Measurements from ENCODE around the gene SQOR. TPM values are rescaled to one million over a fixed set of nuclear protein-coding genes. Genes with fewer than 3 reads are reported as not detected.

The SQOR gene
- polyA plus RNA-seq, 3 donors, result 78.9 to 292 (median 232) TPM

GRCh38 chr15:45669422-45669821 is 34.6 kb downstream of the SQOR start:
- H3K9me3 ChIP-seq (replicated peaks in 1 of 2; ENCODE audit: control insufficient read depth in 1 of 2, insufficient read depth in 1 of 2, low read length in 2 of 2), result no peaks in the 10 kb centered on the region
- intact Hi-C loops (cut with micrococcal nuclease), result no loop called here
- H3K9me3 Mint-ChIP-seq, result peaks cover 0 to 2% (median 0%) of the 10 kb centered on the region in 7 donors
- no peak overlapping the region for H3K27ac ChIP-seq (ENCODE audit: low read depth in 1 of 2, low read length in 2 of 2)
- peaks cover 17% of the 10 kb centered on the region for H3K79me2 ChIP-seq (ENCODE audit: insufficient read depth, low read length)
- peaks cover 59 to 93% of the 10 kb centered on the region in 2 donors for H3K36me3 ChIP-seq (replicated peaks in 1 of 2; ENCODE audit: control insufficient read depth in 1 of 2, insufficient read depth in 2 of 2, low read length in 2 of 2)
- H3K27ac Mint-ChIP-seq, result peak overlapping the region in 1 of 7 donors; percentile 55
- peaks cover 0 to 2% (median 1%) of the 10 kb centered on the region in 3 donors for H3K27me3 Mint-ChIP-seq (ENCODE audit: low read depth in 3 of 3)
- H3K4me3 ChIP-seq (replicated peaks in 1 of 3; ENCODE audit: low read depth in 2 of 3, low read length in 3 of 3), result no peak overlapping the region
- no peak overlapping the region for H3K4me2 ChIP-seq (replicated peaks; ENCODE audit: extremely low read depth, low read length, poor library complexity, severe bottlenecking)
- H3K27me3 ChIP-seq (ENCODE audit: control insufficient read depth in 2 of 2, insufficient read depth in 2 of 2, low read length in 2 of 2), result no peaks in the 10 kb centered on the region
- peaks cover 74 to 86% of the 10 kb centered on the region in 2 donors for H3K36me3 Mint-ChIP-seq
- H3K4me3 Mint-ChIP-seq, result no peak overlapping the region
- TF ChIP-seq CTCF (IDR thresholded peaks at IDR 0.05), result no peak
- H3K4me1 Mint-ChIP-seq, result peaks cover 3% of the 10 kb centered on the region
- H2AFZ ChIP-seq (ENCODE audit: insufficient read depth, low read depth, low read length, poor library complexity, severe bottlenecking), result no peak overlapping the region
- peaks cover 81% of the 10 kb centered on the region for H4K20me1 ChIP-seq (ENCODE audit: insufficient read depth, low read length)
- H3K9ac ChIP-seq (ENCODE audit: insufficient read depth, low read length, poor library complexity, severe bottlenecking), result no peak overlapping the region
- no peak for DNase-seq
- H3K4me1 ChIP-seq (ENCODE audit: control insufficient read depth in 1 of 2, insufficient read depth in 2 of 2, low read length in 2 of 2), result no peaks in the 10 kb centered on the region
- no CpG with 5 or more reads among the region's 3 CpGs for WGBS (ENCODE audit: insufficient coverage)

- peaks cover 59 to 93% of the 10 kb centered on the region in 2 donors for H3K36me3 ChIP-seq (replicated peaks in 1 of 2; ENCODE audit: control insufficient read depth in 1 of 2, insufficient read depth in 2 of 2, low read length in 2 of 2)
- peaks cover 17% of the 10 kb centered on the region for H3K79me2 ChIP-seq (ENCODE audit: insufficient read depth, low read length)
- no peak overlapping the region for H3K4me2 ChIP-seq (replicated peaks; ENCODE audit: extremely low read depth, low read length, poor library complexity, severe bottlenecking)
- H3K9ac ChIP-seq (ENCODE audit: insufficient read depth, low read length, poor library complexity, severe bottlenecking), result no peak overlapping the region
- Mint-ChIP-seq H3K9me3 (peaks cover 0 to 2% (median 0%) of the 10 kb centered on the region in 7 donors), H3K4me1 (peaks cover 3% of the 10 kb centered on the region), H3K27me3 (ENCODE audit: low read depth in 3 of 3) (peaks cover 0 to 2% (median 1%) of the 10 kb centered on the region in 3 donors), H3K36me3 (peaks cover 75 to 86% of the 10 kb centered on the region in 2 donors), H3K4me3 (no peak overlapping the region), H3K27ac (peak overlapping the region in 1 of 7 donors; percentile 3)
- no peaks in the 10 kb centered on the region for H3K27me3 ChIP-seq (ENCODE audit: control insufficient read depth in 2 of 2, insufficient read depth in 2 of 2, low read length in 2 of 2)
- peaks cover 85% of the 10 kb centered on the region for H4K20me1 ChIP-seq (ENCODE audit: insufficient read depth, low read length)
- no peak overlapping the region for H3K27ac ChIP-seq (ENCODE audit: low read depth in 1 of 2, low read length in 2 of 2)
- intact Hi-C loops (cut with micrococcal nuclease), result no loop called here
- H2AFZ ChIP-seq (ENCODE audit: insufficient read depth, low read depth, low read length, poor library complexity, severe bottlenecking), result no peak overlapping the region
- no peaks in the 10 kb centered on the region for H3K9me3 ChIP-seq (replicated peaks in 1 of 2; ENCODE audit: control insufficient read depth in 1 of 2, insufficient read depth in 1 of 2, low read length in 2 of 2)
- no peak overlapping the region for H3K4me3 ChIP-seq (replicated peaks in 1 of 3; ENCODE audit: low read depth in 2 of 3, low read length in 3 of 3)
- TF ChIP-seq CTCF (IDR thresholded peaks at IDR 0.05), result no peak
- no peaks in the 10 kb centered on the region for H3K4me1 ChIP-seq (ENCODE audit: control insufficient read depth in 1 of 2, insufficient read depth in 2 of 2, low read length in 2 of 2)
- DNase-seq, result no peak
- WGBS (ENCODE audit: insufficient coverage), result no CpG with 5 or more reads among the region's 5 CpGs
Observed at GRCh38 chr15:45670091-45670490, 35.3 kb downstream of the SQOR start.
